NT2/D1 (cell line): ENCODE results near the gene PALLD.

ENCODE experiments used
- SUZ12 ChIP-seq: IDR thresholded peaks from 2 replicates; pipeline ENCODE4 v1.6.1; 2011; ENCODE audit not compliant: insufficient read length, insufficient read depth; ENCODE audit errors: extremely low read depth
- YY1 ChIP-seq: IDR thresholded peaks from 2 replicates; pipeline ENCODE4 v1.6.1; 2011; ENCODE audit not compliant: insufficient read length, insufficient read depth
- ZNF274 ChIP-seq: IDR thresholded peaks from 2 replicates; pipeline ENCODE4 v1.6.1; 2011; ENCODE audit warnings: mild to moderate bottlenecking, low read depth, low read length

- TF ChIP-seq YY1 (no peak), ZNF274 (no peak), SUZ12 (no peak)
These were observed 69.9 kb downstream of the PALLD start for GRCh38 chr4:168566726-168567125.
